HTERT RPE-1 (cell line): ENCODE data around the gene TAS2R40.
"Not testable (repeated sequence)": the region's sequence is repeated elsewhere in the genome, so short reads cannot be mapped to it uniquely, and the experiment has no call there.

Experiments
- in situ Hi-C: fragments of 300-500 bp; cut with MboI; formaldehyde crosslinking; loops from 4 replicates; pipeline ENCODE4 v1.14.3; 2020; ENCODE audit warnings: low sequenced_read_pairs

TAS2R40 gene

DNA sequence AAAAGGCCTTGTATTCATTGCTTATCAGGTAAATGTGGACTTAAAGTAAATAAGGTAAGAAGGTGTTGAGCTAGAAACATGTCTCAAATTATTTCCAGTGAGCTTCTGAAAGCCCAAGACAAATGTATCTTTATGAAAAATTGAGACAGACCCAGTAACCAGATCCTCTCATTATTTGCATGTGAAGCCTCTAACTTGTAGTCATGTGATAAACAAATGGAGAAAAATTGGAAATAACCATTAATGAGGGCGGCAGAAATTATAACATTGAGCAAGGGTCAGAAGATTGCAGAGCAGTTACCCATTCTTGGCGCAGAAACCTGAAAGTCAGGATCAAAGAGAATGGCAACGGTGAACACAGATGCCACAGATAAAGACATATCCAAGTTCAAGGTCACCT lies at the start of gene TAS2R40:
Gene TAS2R40, plus strand, starts transcription at position 301 of the 400 bp plus-strand sequence. Its CDS starts 42 bp downstream, at position 343.
- in situ Hi-C loops: loop anchor here (25.0 kb wide), 1 partner anchor 209 kb away; no protein-coding TSS in a partner anchor

DNA sequence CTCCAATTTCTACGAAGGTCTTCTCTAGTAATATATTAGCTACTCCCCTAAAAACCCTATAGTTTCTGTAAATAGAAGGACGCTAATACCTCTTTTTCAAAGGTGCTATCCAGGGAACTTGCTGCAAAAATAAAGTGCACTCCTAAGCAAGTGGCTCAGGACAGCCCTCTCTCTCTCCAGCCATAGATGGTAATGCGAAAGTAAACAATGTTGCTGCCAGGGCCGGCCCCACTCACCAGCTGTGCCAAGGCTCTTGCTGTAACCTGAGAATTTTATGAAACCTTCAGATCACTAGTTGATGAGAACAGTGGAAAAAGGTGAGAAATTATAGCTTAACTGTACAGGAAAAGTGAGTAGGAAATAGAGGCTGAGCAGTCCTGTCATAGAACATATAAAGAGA lies 49.5 kb upstream of the TAS2R40 start:
- in situ Hi-C loops: no loop called here

DNA sequence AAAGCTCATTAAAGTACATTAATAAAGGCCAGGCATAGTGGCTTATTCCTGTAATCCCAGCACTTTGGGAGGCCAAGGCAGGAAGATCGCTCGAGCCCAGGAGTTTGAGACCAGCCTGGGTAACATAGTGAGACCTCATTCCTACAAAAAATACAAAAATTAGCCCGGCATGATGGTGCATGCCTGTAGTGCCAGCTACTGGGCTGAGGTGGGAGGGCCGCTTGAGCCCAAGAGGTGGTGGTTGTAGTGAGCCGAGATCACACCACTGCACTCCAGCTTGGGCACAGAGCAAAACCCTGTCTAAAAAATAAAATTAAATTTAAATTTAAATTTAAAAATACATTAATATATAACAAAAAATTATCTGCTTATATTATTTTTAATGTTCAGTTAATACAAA lies 45.7 kb upstream of the TAS2R40 start:
- in situ Hi-C loops: no loop called here

DNA sequence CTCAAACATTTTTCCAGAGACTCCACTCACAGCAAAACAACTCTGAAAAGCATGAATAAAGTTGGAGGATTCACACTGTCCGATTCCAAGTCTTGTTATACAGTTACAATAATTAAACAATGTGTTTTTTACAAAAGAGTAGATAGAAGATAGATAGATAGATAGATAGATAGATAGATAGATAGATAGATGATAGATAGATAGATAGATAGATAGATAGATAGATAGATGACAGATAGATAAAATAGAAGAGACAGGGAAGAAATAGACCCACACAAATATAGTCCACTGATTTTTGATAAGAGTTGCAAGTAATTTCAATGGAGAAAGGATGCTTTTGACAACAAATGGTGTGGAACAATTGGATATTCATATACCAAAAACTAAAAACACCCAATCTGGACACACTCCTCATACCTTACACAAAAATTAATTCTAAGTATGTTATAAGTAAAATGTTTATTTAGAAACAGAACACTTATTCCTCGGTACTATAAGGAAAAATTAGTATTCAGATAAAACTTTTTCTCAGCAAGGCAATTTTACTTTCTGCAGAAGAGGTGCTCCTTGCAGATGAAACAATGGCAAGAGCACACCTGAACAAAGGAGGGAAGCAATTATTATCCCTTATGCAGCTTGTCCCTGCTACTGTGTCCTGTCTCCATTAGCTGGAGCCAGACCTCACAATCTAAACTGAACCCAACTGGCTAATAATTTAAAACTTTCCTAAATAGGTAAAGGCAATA lies 44.3 kb upstream of the TAS2R40 start:
- in situ Hi-C loops: no loop called here

DNA sequence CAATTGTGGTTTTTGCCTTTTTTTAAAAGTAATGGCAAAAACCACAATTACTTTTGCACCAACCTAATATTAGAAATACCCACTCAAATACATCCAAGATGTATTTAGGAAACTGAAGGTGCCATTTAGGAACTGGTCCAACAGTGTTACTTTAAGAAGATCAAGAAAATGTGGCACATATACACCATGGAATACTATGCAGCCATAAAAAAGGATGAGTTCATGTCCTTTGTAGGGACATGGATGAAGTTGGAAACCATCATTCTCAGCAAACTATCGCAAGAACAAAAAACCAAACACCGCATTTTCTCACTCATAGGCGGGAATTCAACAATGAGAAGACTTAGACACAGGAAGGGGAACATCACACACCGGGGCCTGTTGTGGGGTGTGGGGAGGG lies 41.1 kb upstream of the TAS2R40 start:
- in situ Hi-C loops: not testable (repeated sequence)

DNA sequence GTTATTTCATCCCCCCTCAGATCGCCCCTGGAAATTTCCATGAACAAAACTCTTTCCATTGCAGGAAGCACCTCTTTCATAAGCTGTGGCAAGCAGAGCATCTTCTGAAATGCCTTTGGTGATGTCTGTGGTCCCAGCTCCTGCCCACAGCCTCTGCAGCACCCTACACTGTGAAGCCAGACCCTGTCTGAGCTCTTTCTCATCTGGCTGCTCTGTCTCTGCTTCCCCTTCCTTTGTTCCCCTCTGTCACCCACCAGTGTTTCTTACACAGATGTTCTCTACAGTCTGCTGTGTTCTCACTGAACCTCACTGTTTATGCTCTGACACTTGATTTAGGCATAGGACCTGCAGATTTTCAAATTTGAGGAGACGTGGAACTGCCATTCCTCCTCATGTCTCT lies 40.5 kb upstream of the TAS2R40 start:
- in situ Hi-C loops: no loop called here

DNA sequence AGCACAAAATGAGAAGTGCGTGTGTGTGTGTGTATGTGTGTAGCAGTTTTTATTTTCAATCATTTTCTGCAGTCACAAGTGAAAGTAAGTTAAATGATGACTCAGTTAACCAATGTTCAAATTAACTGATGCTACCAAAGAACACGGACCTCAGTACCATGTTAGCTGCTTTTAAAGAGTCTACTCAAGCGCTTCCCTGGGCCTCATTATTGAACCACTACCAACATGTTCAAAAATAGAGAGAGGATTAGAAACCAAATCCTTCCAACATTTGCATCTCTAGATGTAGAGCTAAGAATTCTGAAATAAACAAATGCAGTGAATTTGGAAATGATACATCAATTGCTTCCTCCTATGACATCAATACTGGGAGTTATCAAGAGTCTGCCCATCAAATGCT lies 38.8 kb upstream of the TAS2R40 start, which contains the start of gene TAS2R39:
Gene TAS2R39, plus strand, starts transcription at position 396 of the 400 bp plus-strand sequence. Its CDS starts 0 bp downstream, at position 396.
- in situ Hi-C loops: no loop called here

DNA sequence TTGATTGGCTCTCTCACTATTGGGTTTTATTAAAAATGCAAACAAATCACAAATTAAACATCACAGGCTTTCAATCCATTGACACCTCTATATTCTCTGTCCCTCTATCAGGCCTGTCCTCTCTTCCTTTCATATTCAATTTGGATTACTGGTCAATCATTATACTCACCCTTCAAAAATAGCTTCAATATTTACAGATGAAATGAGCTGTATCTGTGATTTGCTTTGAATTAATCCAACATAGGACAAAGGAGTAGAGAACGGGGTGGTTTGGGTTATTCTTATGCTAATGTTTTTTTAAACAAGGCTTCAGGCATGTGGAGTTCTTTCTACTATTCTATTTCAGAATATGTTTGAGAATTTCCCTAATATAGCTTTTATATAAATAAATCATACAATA lies 36.3 kb upstream of the TAS2R40 start:
- in situ Hi-C loops: no loop called here

DNA sequence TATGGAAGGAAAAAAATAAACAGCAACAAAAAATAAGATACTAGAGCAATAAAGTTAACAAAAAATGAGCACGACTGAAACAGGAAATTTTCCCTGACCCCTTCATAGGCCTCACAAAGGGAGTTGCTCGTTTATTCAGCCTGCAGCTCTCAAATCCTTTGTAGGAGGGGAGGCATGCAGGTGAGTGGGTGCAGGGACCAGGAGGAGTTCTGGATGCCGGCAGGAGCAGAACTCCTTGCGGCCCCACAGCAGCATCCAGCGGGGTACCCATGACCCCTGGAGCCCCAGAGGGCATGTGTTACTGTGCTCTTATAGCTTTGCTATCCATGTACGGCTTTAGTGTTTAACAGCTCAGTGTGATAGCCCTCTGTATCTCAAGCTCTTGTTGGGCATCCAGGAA lies 32.8 kb upstream of the TAS2R40 start:
- in situ Hi-C loops: no loop called here

DNA sequence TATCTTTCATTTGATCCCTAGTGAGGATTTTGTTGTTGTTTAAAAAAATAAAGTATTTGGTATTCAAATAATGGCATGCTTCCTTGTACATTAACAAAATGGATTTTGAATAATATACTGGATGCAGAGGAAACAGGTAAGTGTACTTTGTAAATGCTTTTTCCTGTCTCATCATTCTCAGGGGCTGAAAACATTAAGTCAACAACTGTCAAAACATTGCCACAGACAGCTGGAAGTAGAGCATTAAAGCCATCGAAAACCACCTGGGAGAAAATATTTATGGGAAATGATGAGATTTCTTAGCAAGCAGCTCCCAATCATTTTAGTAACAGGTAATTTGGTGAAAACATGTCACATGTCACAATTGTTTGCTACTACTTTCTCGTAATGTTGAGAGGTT lies 28.0 kb upstream of the TAS2R40 start:
- in situ Hi-C loops: no loop called here

DNA sequence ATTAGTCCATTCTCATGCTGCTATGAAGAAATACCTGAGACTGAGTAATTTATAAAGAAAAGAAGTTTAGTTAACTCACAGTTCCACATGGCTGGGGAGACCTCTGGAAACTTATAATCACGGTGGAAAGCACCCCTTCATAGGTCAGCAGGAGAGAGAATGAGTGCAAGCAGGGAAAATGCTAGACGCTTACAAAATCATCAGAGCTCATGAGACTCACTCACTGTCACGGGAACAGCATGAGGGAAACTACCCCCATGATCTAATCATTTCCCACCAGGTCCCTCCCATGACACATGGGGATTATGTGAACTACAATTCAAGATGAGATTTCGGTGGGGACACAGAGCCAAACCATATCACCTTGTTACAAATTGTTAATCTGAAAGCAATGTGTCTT lies 22.8 kb upstream of the TAS2R40 start:
- in situ Hi-C loops: no loop called here

DNA sequence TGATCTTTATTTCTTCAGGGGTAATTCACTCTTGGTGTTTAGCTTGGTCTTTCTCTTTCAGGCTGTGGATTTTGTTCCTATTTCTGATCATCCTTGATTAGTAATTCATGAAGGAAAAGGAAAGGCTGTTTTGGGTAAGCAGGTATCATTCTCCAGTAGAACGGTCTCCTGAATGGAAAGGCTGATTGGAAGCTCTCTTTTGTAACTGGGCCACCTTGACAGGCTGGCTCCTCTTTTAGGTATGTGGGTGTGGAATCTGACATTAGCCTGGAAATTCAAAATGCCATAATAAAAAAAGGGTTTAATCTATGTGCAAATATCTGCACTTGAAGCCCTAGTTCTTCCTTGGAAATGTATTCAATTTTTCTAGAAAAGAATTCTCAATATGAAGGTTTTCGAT lies 19.7 kb upstream of the TAS2R40 start:
- in situ Hi-C loops: loop anchor here (25.0 kb wide), 1 partner anchor 190 kb away; no protein-coding TSS in a partner anchor

DNA sequence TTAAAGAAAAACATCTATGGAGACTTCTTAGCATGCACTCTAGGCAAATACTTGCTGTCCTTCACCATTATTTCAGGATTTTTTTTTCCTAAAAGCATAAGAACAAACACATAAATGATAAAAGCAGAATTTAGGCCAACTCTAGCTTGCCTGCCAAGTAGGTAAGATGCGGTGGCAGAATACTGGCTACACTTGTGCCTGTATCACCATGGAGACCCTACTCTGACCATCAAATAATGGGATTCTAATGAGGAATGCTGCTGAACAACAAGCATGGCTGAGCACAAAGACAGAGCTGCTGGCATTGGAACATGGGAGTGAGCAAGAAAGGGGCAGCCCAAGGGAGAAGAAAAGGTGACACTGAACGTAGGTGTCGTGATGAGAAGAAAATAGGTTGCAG lies 18.5 kb upstream of the TAS2R40 start:
- in situ Hi-C loops: loop anchor here (25.0 kb wide), 1 partner anchor 191 kb away; no protein-coding TSS in a partner anchor

DNA sequence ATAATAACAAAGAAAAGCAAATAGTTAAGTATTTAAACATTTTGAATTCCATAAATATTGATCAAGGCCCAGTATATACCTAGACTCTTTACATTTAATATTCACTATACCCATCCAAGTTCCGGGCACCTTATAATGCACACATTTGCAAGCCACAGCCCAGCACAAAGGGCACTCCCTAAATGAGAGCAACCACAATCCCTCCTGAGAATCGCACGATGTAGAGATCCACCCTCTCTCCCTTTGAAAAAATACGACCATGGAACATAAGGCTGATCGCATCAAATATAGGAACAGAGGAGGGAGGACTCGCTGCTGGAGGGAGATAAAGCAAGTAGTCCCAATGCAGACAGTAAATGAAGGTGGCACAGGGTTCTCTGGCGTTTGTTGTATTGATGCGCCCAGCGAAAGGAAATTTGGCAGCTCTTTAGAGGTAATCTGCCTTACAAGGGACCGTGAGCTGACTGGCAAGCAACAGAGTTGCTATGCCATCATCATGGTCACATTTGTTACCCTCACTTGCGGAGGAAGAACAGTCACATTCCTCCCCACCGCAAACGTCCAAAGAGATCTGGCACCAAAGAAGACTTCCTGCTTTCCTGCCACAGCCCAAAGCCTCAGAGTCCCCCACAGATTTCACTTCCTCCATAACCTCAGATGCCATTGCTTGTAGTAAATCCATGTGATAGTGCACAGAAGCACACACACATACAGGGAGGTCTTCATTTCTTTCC lies 16.1 kb upstream of the TAS2R40 start:
- in situ Hi-C loops: loop anchor here (25.0 kb wide), 1 partner anchor 193 kb away; no protein-coding TSS in a partner anchor

DNA sequence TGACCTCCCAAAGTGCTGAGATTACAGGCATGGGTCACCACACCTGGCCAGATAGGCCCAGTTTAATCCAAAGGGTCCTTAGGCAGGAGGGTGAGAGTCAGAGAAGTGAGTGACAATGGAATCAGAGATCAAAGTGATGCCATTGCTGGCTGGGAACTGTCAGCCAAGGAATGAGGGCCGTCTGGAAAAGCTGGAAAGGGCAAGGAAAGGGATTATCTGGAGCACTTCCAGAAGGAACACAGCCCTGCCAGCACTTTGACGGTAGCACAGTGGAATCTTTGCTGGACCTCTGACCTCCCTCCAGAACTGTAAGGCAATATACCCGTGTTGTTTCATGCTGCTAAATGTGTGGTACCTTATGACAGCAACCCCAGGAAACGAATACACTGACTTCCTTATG lies 11.3 kb upstream of the TAS2R40 start:
- in situ Hi-C loops: loop anchor here (25.0 kb wide), 1 partner anchor 198 kb away; no protein-coding TSS in a partner anchor

DNA sequence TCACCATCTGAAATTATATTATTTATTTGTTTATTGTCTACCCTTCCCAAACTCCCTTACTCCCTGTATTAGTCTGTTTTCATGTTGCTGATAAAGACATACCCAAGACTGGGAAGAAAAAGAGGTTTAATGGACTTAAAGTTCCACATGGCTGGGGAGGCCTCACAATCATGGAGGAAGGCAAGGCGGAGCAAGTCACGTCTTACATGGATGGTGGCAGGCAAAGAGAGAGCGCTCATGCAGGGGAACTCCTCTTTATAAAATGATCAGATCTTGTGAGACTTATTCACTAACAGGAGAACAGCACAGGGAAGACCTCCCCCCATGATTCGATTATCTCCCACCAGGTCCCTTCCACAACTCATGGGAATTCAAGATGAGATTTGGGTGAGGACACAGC lies 8.4 kb upstream of the TAS2R40 start:
- in situ Hi-C loops: loop anchor here (25.0 kb wide), 1 partner anchor 201 kb away; no protein-coding TSS in a partner anchor

DNA sequence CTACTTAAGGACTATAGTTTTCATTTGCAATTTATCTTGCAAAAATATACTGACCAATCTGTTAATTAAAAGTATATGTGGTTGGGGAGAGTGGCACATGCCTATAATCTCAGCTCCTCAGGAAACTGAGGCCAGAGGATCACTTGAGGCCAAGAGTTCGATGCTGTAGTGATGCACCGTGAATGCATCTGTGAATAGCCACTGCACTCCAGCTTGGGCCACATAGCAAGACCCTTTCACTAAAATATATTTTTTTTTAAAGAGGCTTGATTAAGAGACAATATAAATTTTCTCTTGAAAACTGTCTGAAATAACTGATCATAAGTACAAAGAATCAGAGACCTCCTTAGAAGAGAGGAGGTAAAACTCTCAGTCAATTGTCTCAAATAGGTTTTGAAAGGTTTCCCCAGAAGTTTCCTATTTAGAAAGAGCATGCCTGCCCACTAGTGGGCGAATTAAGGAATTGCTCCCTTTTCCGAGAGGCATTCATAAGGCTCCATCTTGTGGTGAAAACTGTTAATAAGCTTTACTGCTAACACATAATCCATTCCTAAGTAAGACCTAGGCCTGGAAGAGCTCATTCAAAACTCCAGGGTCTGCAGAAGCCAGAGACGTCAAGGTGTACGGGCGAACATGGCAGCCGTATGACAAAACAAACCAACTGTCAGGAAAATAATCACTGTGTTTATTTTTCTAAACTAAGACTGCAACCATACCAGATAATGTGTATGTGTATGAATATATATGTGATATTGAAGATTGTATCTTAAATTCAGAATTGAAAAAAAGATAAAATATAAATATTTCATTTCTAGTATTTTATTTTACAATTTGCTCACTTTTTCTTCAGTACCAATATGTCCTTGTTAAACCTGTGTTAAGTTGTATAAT lies 6.8 kb upstream of the TAS2R40 start:
- in situ Hi-C loops: loop anchor here (25.0 kb wide), 1 partner anchor 203 kb away; no protein-coding TSS in a partner anchor

DNA sequence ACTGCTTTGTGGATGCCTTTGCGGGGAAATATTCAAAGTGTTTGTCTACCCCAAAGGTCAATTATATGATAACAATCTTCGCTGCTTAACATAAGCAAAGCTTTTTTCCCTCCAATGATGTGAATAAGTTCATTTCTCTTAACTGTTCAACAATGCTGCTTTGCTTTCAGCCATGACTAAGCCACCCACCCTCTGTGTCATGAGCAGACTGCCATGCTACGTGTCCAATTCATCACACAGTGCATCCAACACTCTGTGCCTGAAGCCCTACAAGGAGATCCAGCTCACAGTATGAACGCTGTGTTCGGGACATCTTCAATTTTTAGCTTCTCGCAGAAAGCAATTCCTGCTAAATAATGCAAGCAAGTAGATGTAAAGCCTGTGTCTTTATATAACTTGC lies 5.7 kb upstream of the TAS2R40 start:
- in situ Hi-C loops: loop anchor here (25.0 kb wide), 1 partner anchor 204 kb away; no protein-coding TSS in a partner anchor

DNA sequence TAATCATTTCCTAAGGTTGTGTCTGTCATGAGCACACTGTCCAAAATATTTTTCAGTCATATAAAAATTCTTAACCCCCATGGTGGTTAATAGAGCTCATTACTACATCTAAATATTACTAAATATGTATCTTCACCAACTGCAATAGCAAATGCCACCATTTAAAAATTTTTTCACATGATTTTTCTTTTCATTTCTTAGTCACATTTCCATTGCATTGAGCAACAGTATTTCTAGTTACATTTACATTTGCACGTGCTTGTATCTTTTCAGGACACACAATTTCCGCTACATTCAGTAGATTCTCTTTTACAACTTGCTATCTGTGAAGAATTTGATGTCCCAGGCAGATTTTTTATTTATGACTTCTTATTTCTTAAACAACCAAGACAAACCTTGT lies 5.2 kb upstream of the TAS2R40 start:
- in situ Hi-C loops: loop anchor here (25.0 kb wide), 1 partner anchor 204 kb away; no protein-coding TSS in a partner anchor

DNA sequence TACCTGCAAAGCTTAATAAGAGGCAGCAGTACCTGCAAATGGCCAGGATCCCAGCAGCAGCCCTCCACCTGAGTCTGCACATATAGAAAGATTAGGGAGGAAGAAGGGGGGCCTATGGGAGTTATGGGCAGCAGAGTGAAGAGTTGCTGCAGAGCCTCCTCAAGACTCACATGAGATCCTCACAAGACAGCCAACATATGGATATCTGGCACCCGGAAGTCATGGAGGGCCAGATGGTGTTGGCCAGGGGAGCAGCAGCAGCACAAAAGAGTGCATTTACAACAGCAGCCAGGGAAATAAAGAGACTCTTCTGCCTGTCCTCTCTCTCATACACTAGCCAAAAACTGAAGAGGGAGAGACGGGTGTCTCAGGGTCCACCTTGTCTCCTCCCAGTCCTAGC lies 4.0 kb upstream of the TAS2R40 start:
- in situ Hi-C loops: loop anchor here (25.0 kb wide), 1 partner anchor 206 kb away; no protein-coding TSS in a partner anchor
